ENCODE results near the gene DLL4.

Gene DLL4

GRCh38 chr15:40893733-40894680 lies 35.1 kb upstream of the DLL4 start, which contains the start of gene VPS18:
TSS of gene VPS18 (plus strand) at chr15:40894450. CDS start at chr15:40894769, 319 bp downstream.
- Histone ChIP-seq H3K27ac (ENCODE audit: insufficient read depth, low read length, poor library complexity, severe bottlenecking) (peak within 1 kb of the TSS; percentile 73), H3K4me1 (ENCODE audit: control insufficient read depth, insufficient read depth, low read length, poor library complexity, severe bottlenecking) (peaks cover 19% of the 10 kb centered on the region), H3K4me3 (ENCODE audit: insufficient read depth, low read depth, low read length, poor library complexity, severe bottlenecking) (peak within 1 kb of the TSS; percentile 97), H3K9me3 (ENCODE audit: control insufficient read depth, low read length) (no peaks in the 10 kb centered on the region), H3K27me3 (replicated peaks; ENCODE audit: control insufficient read depth, insufficient read depth, low read length, poor library complexity, severe bottlenecking) (no peaks in the 10 kb centered on the region), H3K36me3 (ENCODE audit: control insufficient read depth, insufficient read depth, low read length) (peaks cover 28% of the 10 kb centered on the region)
- peak; percentile 97 to 98 (median 97) for DNase-seq

- Histone ChIP-seq H3K4me3 (ENCODE audit: insufficient read depth, low read depth, low read length, poor library complexity, severe bottlenecking) (peak overlapping the region; percentile 97), H3K9me3 (ENCODE audit: control insufficient read depth, low read length) (no peaks in the 10 kb centered on the region), H3K4me1 (ENCODE audit: control insufficient read depth, insufficient read depth, low read length, poor library complexity, severe bottlenecking) (peaks cover 19% of the 10 kb centered on the region), H3K27me3 (replicated peaks; ENCODE audit: control insufficient read depth, insufficient read depth, low read length, poor library complexity, severe bottlenecking) (no peaks in the 10 kb centered on the region), H3K27ac (ENCODE audit: insufficient read depth, low read length, poor library complexity, severe bottlenecking) (peak overlapping the region; percentile 73), H3K36me3 (ENCODE audit: control insufficient read depth, insufficient read depth, low read length) (peaks cover 36% of the 10 kb centered on the region)
- peak; percentile 29 to 54 (median 34) for DNase-seq
Observed at GRCh38 chr15:40894681-40895448, 34.3 kb upstream of the DLL4 start.

GRCh38 chr15:40899536-40900207 lies 29.5 kb upstream of the DLL4 start:
- H3K4me1 ChIP-seq (ENCODE audit: control insufficient read depth, insufficient read depth, low read length, poor library complexity, severe bottlenecking) = peaks cover 13% of the 10 kb centered on the region
- peaks cover 64% of the 10 kb centered on the region for H3K36me3 ChIP-seq (ENCODE audit: control insufficient read depth, insufficient read depth, low read length)

GRCh38 chr15:40900256-40901052 lies 28.7 kb upstream of the DLL4 start:
- no peak for DNase-seq
- Histone ChIP-seq H3K4me1 (ENCODE audit: control insufficient read depth, insufficient read depth, low read length, poor library complexity, severe bottlenecking) (peaks cover 5% of the 10 kb centered on the region), H3K36me3 (ENCODE audit: control insufficient read depth, insufficient read depth, low read length) (peaks cover 64% of the 10 kb centered on the region), H3K9me3 (ENCODE audit: control insufficient read depth, low read length) (no peaks in the 10 kb centered on the region), H3K27me3 (replicated peaks; ENCODE audit: control insufficient read depth, insufficient read depth, low read length, poor library complexity, severe bottlenecking) (no peaks in the 10 kb centered on the region), H3K4me3 (ENCODE audit: insufficient read depth, low read depth, low read length, poor library complexity, severe bottlenecking) (no peak overlapping the region), H3K27ac (ENCODE audit: insufficient read depth, low read length, poor library complexity, severe bottlenecking) (no peak overlapping the region)

More at GRCh38 chr15:40899536-40900207, 29.5 kb upstream of the DLL4 start:
- no peak for DNase-seq
- no peak overlapping the region for H3K27ac ChIP-seq (ENCODE audit: insufficient read depth, low read length, poor library complexity, severe bottlenecking)
- H3K27me3 ChIP-seq (replicated peaks; ENCODE audit: control insufficient read depth, insufficient read depth, low read length, poor library complexity, severe bottlenecking) = no peaks in the 10 kb centered on the region
- no peaks in the 10 kb centered on the region for H3K9me3 ChIP-seq (ENCODE audit: control insufficient read depth, low read length)
- no peak overlapping the region for H3K4me3 ChIP-seq (ENCODE audit: insufficient read depth, low read depth, low read length, poor library complexity, severe bottlenecking)

- Histone ChIP-seq H3K27ac (ENCODE audit: insufficient read depth, low read length, poor library complexity, severe bottlenecking) (no peak overlapping the region), H3K27me3 (replicated peaks; ENCODE audit: control insufficient read depth, insufficient read depth, low read length, poor library complexity, severe bottlenecking) (no peaks in the 10 kb centered on the region), H3K36me3 (ENCODE audit: control insufficient read depth, insufficient read depth, low read length) (peaks cover 61% of the 10 kb centered on the region), H3K4me1 (ENCODE audit: control insufficient read depth, insufficient read depth, low read length, poor library complexity, severe bottlenecking) (peaks cover 4% of the 10 kb centered on the region), H3K4me3 (ENCODE audit: insufficient read depth, low read depth, low read length, poor library complexity, severe bottlenecking) (no peak overlapping the region), H3K9me3 (ENCODE audit: control insufficient read depth, low read length) (no peaks in the 10 kb centered on the region)
- DNase-seq = no peak
Observed at GRCh38 chr15:40901053-40901443, 28.1 kb upstream of the DLL4 start.

- Histone ChIP-seq H3K4me3 (ENCODE audit: insufficient read depth, low read depth, low read length, poor library complexity, severe bottlenecking) (no peak overlapping the region), H3K4me1 (ENCODE audit: control insufficient read depth, insufficient read depth, low read length, poor library complexity, severe bottlenecking) (peaks cover 21% of the 10 kb centered on the region), H3K27ac (ENCODE audit: insufficient read depth, low read length, poor library complexity, severe bottlenecking) (peak overlapping the region; percentile 3), H3K9me3 (ENCODE audit: control insufficient read depth, low read length) (no peaks in the 10 kb centered on the region), H3K36me3 (ENCODE audit: control insufficient read depth, insufficient read depth, low read length) (peaks cover 44% of the 10 kb centered on the region), H3K27me3 (replicated peaks; ENCODE audit: control insufficient read depth, insufficient read depth, low read length, poor library complexity, severe bottlenecking) (no peaks in the 10 kb centered on the region)
- no peak for DNase-seq
Observed at GRCh38 chr15:40902605-40903561, 26.3 kb upstream of the DLL4 start.

GRCh38 chr15:40904552-40905201 lies 24.5 kb upstream of the DLL4 start:
- no peak overlapping the region for H3K4me3 ChIP-seq (ENCODE audit: insufficient read depth, low read depth, low read length, poor library complexity, severe bottlenecking)
- H3K27ac ChIP-seq (ENCODE audit: insufficient read depth, low read length, poor library complexity, severe bottlenecking) = no peak overlapping the region
- no peaks in the 10 kb centered on the region for H3K9me3 ChIP-seq (ENCODE audit: control insufficient read depth, low read length)
- DNase-seq = no peak
- H3K4me1 ChIP-seq (ENCODE audit: control insufficient read depth, insufficient read depth, low read length, poor library complexity, severe bottlenecking) = peaks cover 21% of the 10 kb centered on the region
- H3K36me3 ChIP-seq (ENCODE audit: control insufficient read depth, insufficient read depth, low read length) = peaks cover 30% of the 10 kb centered on the region
- no peaks in the 10 kb centered on the region for H3K27me3 ChIP-seq (replicated peaks; ENCODE audit: control insufficient read depth, insufficient read depth, low read length, poor library complexity, severe bottlenecking)

Measured in effector memory CD4-positive, alpha-beta T cell (primary cell).